ENCODE data around the gene NAPSA. TPM values are rescaled to one million over a fixed set of nuclear protein-coding genes. Genes with fewer than 3 reads are reported as not detected.

The NAPSA gene
- total and polyA plus RNA-seq, 2 of the 8 experiments (the other 6 are each of a cell fraction or from before 2014, with no cell fraction given): 0.71 to 0.73 TPM

DNA sequence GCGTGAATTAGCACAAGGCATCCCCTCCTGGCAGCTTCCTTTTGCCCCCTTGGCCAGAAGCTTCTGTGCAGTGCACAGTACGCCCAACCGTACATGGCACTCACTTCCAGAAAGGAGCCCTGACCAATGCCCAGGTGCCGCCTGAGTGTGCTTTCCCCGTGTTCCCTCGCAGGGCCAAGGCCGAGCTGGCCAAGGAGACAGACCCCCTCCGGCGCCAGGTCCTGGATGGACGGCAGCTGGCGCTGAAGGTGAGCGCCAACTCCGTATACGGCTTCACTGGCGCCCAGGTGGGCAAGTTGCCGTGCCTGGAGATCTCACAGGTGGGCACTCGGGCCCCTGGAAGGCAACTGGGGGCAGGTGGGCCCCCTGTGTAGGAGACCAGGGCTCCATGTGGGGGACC, 43.9 kb upstream of the NAPSA start:
- Histone ChIP-seq H3K4ac (replicated peaks; ENCODE audit: insufficient read length, low read depth, low read length) (no peak overlapping the region), H3K27ac (ENCODE audit: low read depth, low read length) (no peak overlapping the region), H3K79me2 (ENCODE audit: control insufficient read depth in 1 of 2, insufficient read depth in 2 of 2, low read length in 2 of 2) (no peaks in the 10 kb centered on the region), H3K9me3 (ENCODE audit: insufficient read depth in 2 of 2, low read depth in 1 of 2, low read length in 1 of 2) (no peaks in the 10 kb centered on the region), H2AFZ (ENCODE audit: low read length) (no peak overlapping the region), H2BK5ac (ENCODE audit: low read depth, low read length) (no peak overlapping the region), H4K91ac (replicated peaks; ENCODE audit: insufficient read length, low read length) (no peak overlapping the region), H2BK20ac (ENCODE audit: low read length) (no peak overlapping the region), H2AK5ac (ENCODE audit: low read depth, low read length) (no peak overlapping the region), H2BK15ac (ENCODE audit: low read length) (no peak overlapping the region), H3K27me3 (replicated peaks in 1 of 4; ENCODE audit: control insufficient read depth in 3 of 4, extremely low read depth in 1 of 4, insufficient read depth in 3 of 4, low read length in 3 of 4) (no peaks in the 10 kb centered on the region), H3K9ac (replicated peaks in 1 of 4; ENCODE audit: extremely low read depth in 1 of 4, low read depth in 3 of 4, low read length in 3 of 4) (no peak overlapping the region), H3K56ac (replicated peaks; ENCODE audit: insufficient read length, low read depth, low read length) (no peak overlapping the region), H3K23ac (ENCODE audit: insufficient read length) (no peak overlapping the region), H3K4me2 (ENCODE audit: insufficient read depth in 1 of 2, low read depth in 2 of 2, low read length in 2 of 2) (no peak overlapping the region), H3K36me3 (ENCODE audit: control insufficient read depth in 2 of 4, insufficient read depth in 4 of 4, low read length in 3 of 4) (peaks cover 16 to 43% (median 27%) of the 10 kb centered on the region in 4 experiments; a peak in 7 of 8 replicates), H2BK120ac (replicated peaks; ENCODE audit: low read depth, low read length) (no peak overlapping the region), H2BK12ac (ENCODE audit: low read depth, low read length) (no peak overlapping the region), H3K23me2 (ENCODE audit: low read depth, low read length) (no peaks in the 10 kb centered on the region), H4K8ac (ENCODE audit: extremely low read depth, insufficient read depth, low read length) (no peak overlapping the region), H3K4me3 (ENCODE audit: extremely low read depth in 1 of 4, insufficient read depth in 2 of 4, low read depth in 3 of 4, low read length in 4 of 4) (no peak overlapping the region), H4K5ac (ENCODE audit: insufficient read length, low read depth, low read length) (no peak overlapping the region), H3K18ac (ENCODE audit: extremely low read depth, low read length) (no peak overlapping the region), H4K20me1 (replicated peaks in 1 of 2; ENCODE audit: control insufficient read depth in 1 of 2, insufficient read depth in 2 of 2, low read length in 2 of 2) (peaks cover 0 to 5% of the 10 kb centered on the region in 2 experiments), H3K4me1 (replicated peaks in 1 of 4; ENCODE audit: control insufficient read depth in 3 of 4, insufficient read depth in 4 of 4, low read length in 3 of 4) (no peaks in the 10 kb centered on the region), H3K14ac (ENCODE audit: insufficient read length) (no peak overlapping the region), H3K79me1 (ENCODE audit: low read depth, low read length) (no peaks in the 10 kb centered on the region)
- CTCF ChIA-PET (ENCODE audit: partially characterized antibody): interaction anchor here (0.5 to 1.8 kb wide), 7 partner anchors 12 to 590 kb away, joined by 3 to 7 read pairs (median 4); partner anchors contain the start of gene NR1H2
- WGBS, 2 experiments (ENCODE audit: extremely low coverage in 1 of 2, insufficient coverage in 1 of 2, insufficient read length in 1 of 2, insufficient replicate concordance in 2 of 2, low coverage in 1 of 2, low lambda C conversion rate in 2 of 2, missing lambda C conversion rate in 1 of 2): 88% methylated on average over 16 of the region's 17 CpGs; no CpG with 5 or more reads in 1 of the 2 experiments
- DNase-seq (ENCODE audit: low read depth in 1 of 2, low spot score in 2 of 2) (no peak), FAIRE-seq (no peak)
- POLR2A ChIA-PET (ENCODE audit: partially characterized antibody): interaction anchor here (0.8 to 2.1 kb wide), 5 partner anchors 9 to 25 kb away, joined by 3 to 9 read pairs (median 3); partner anchors contain the start of gene POLD1
- TF ChIP-seq, protein P1, sequence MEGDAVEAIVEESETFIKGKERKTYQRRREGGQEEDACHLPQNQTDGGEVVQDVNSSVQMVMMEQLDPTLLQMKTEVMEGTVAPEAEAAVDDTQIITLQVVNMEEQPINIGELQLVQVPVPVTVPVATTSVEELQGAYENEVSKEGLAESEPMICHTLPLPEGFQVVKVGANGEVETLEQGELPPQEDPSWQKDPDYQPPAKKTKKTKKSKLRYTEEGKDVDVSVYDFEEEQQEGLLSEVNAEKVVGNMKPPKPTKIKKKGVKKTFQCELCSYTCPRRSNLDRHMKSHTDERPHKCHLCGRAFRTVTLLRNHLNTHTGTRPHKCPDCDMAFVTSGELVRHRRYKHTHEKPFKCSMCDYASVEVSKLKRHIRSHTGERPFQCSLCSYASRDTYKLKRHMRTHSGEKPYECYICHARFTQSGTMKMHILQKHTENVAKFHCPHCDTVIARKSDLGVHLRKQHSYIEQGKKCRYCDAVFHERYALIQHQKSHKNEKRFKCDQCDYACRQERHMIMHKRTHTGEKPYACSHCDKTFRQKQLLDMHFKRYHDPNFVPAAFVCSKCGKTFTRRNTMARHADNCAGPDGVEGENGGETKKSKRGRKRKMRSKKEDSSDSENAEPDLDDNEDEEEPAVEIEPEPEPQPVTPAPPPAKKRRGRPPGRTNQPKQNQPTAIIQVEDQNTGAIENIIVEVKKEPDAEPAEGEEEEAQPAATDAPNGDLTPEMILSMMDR (IDR thresholded peaks at IDR 0.05; ENCODE audit: control extremely low read depth in 1 of 3, insufficient read depth in 1 of 3, low read depth in 1 of 3, low read length in 3 of 3): no peak
- TF ChIP-seq SAP30 (IDR thresholded peaks at IDR 0.05; ENCODE audit: insufficient read depth, insufficient replicate concordance, low read length) (no peak), SIN3A (conservative IDR thresholded peaks at IDR 0.05 in 1 of 2, IDR thresholded peaks at IDR 0.05 in 1 of 2; ENCODE audit: low read depth in 1 of 2, low read length in 2 of 2) (no peak), CTBP2 (IDR thresholded peaks at IDR 0.05; ENCODE audit: borderline replicate concordance, insufficient read depth, insufficient read length, low read length) (no peak), NANOG (IDR thresholded peaks at IDR 0.05; ENCODE audit: insufficient read depth, low read depth, low read length, poor library complexity, severe bottlenecking) (no peak), CREB1 (IDR thresholded peaks at IDR 0.05) (no peak), SP1 (IDR thresholded peaks at IDR 0.05; ENCODE audit: low read depth, low read length) (no peak), KDM5A (IDR thresholded peaks at IDR 0.05; ENCODE audit: low read length) (no peak), POU5F1 (IDR thresholded peaks at IDR 0.05; ENCODE audit: low read depth, low read length) (no peak), BRCA1 (IDR thresholded peaks at IDR 0.05; ENCODE audit: low read depth, low read length) (no peak), CBX8 (IDR thresholded peaks at IDR 0.05; ENCODE audit: borderline replicate concordance, low read depth, low read length) (no peak)

Data from H1 (cell line).